HCT116 (cell line): ENCODE data around the gene ADGRG4. TPM values are rescaled to one million over a fixed set of nuclear protein-coding genes. Genes with fewer than 3 reads are reported as not detected.

Source experiments
- ATAC-seq: fragments of 200-7000 bp; cut with Tn5 transposase; 2 replicates; pipeline ENCODE4 v1.9.1; 2020; ENCODE audit warnings: mild to moderate bottlenecking, moderate library complexity
- BruUV-seq: library from RNA; stranded (reverse); fragments of 400-500 nt; replicated peaks from 2 replicates; lab custom pipeline; 2021; lab: Mats Ljungman, UMichigan
- CTCF ChIA-PET: fragments of 300-600 bp; sonication (Branson Sonifier 250); formaldehyde crosslinking; loops from one replicate; lab custom pipeline; 2021; ENCODE audit warnings: antibody characterized with exemption; lab: Charles Lee
- POLR2A ChIA-PET: fragments of 300-600, 350-600 bp; sonication (Branson Sonifier 250); formaldehyde crosslinking; loops from one replicate; lab custom pipeline; 2021; ENCODE audit warnings: antibody characterized with exemption; lab: Charles Lee
- RAD21 ChIA-PET, 2 experiments: fragments of 300-600 bp; sonication (Branson Sonifier 250); formaldehyde crosslinking; loops; one replicate each; lab custom pipeline; 2023; ENCODE audit warnings: low total read pairs in 2 of 2; ENCODE audit not compliant: uncharacterized antibody in 2 of 2, unreplicated experiment in 2 of 2, low non-redundant PET in 1 of 2; lab: Charles Lee
- DNase-seq: peaks from one replicate; pipeline ENCODE4 v3.0.0-alpha.2; 2010; ENCODE audit warnings: low read depth, low spot score
- H2AFZ ChIP-seq: fragments of 200-600 bp; shearing (Covaris generic), sonication (generic); 2 replicates; pipeline ENCODE4 v1.6.1; 2017; ENCODE audit warnings: low read depth, mixed run types, mixed read lengths, antibody characterized with exemption, low read length; ENCODE audit not compliant: poor library complexity, severe bottlenecking
- H3K27ac ChIP-seq: 2 replicates; pipeline ENCODE4 v1.5.1; 2012; ENCODE audit warnings: low read depth, low read length
- H3K27me3 ChIP-seq: fragments of 200-600 bp; sonication (generic); 2 replicates; pipeline ENCODE4 v1.6.1; 2016; ENCODE audit warnings: mixed run types, low read length, mixed read lengths; ENCODE audit not compliant: insufficient read depth
- H3K36me3 ChIP-seq, 2 experiments: fragments of 200-500 bp in 1 of 2; fragments of 200-600 bp in 1 of 2; sonication (Bioruptor generic) in 1 of 2; sonication (generic) in 1 of 2; 2 replicates each; pipeline versions ENCODE4 v1.5.1 to v1.6.1; 2014 to 2016; ENCODE audit warnings: low read length in 2 of 2, inconsistent platforms in 1 of 2, mixed read lengths in 1 of 2, mixed run types in 1 of 2; ENCODE audit not compliant: insufficient read depth in 2 of 2, control insufficient read depth in 1 of 2
- H3K4me1 ChIP-seq, 2 experiments: fragments of 200-600 bp in 1 of 2; sonication (generic) in 1 of 2; 2 replicates each; pipeline versions ENCODE4 v1.5.1 to v1.6.1; 2012 to 2017; ENCODE audit warnings: low read length in 2 of 2, inconsistent platforms in 1 of 2, mild to moderate bottlenecking in 1 of 2, mixed read lengths in 1 of 2, mixed run types in 1 of 2, moderate library complexity in 1 of 2; ENCODE audit not compliant: insufficient read depth in 2 of 2, control insufficient read depth in 1 of 2
- H3K4me2 ChIP-seq: fragments of 200-600 bp; sonication (generic); 2 replicates; pipeline ENCODE4 v1.6.1; 2017; ENCODE audit warnings: mixed run types, low read length, mixed read lengths
- H3K4me3 ChIP-seq, 2 experiments: fragments of 200-600 bp in 1 of 2; sonication (generic) in 1 of 2; replicated peaks in 1 of 2; 2 replicates each; pipeline ENCODE4 v1.5.1; 2011 to 2016; ENCODE audit warnings: low read length in 2 of 2, control low read depth in 1 of 2, low read depth in 1 of 2, mild to moderate bottlenecking in 1 of 2, mixed read lengths in 1 of 2, mixed run types in 1 of 2
- H3K79me2 ChIP-seq: fragments of 200-600 bp; sonication (generic); 2 replicates; pipeline ENCODE4 v1.6.1; 2017; ENCODE audit warnings: mild to moderate bottlenecking, mixed run types, low read length, moderate library complexity, mixed read lengths; ENCODE audit not compliant: insufficient read depth
- H3K9ac ChIP-seq: fragments of 200-600 bp; sonication (generic); 2 replicates; pipeline ENCODE4 v1.6.1; 2016; ENCODE audit warnings: low read length, mixed read lengths
- H3K9me2 ChIP-seq: fragments of 200-600 bp; sonication (generic), shearing (Covaris generic); 2 replicates; pipeline ENCODE4 v1.6.1; 2017; ENCODE audit warnings: mixed run types, mild to moderate bottlenecking, moderate library complexity; ENCODE audit not compliant: insufficient read depth
- H3K9me3 ChIP-seq, 2 experiments: fragments of 200-500 bp in 1 of 2; fragments of 200-600 bp in 1 of 2; sonication (Bioruptor generic) in 1 of 2; sonication (generic) in 1 of 2; 2 replicates each; pipeline ENCODE4 v1.6.1; 2014 to 2017; ENCODE audit warnings: low read length in 2 of 2, mixed read lengths in 2 of 2, inconsistent platforms in 1 of 2, low read depth in 1 of 2, mild to moderate bottlenecking in 1 of 2, mixed run types in 1 of 2, moderate library complexity in 1 of 2; ENCODE audit not compliant: control insufficient read depth in 1 of 2, insufficient read depth in 1 of 2
- H4K20me1 ChIP-seq: fragments of 200-600 bp; sonication (generic), shearing (Covaris generic); 2 replicates; pipeline ENCODE4 v1.6.1; 2017; ENCODE audit warnings: mixed run types, mild to moderate bottlenecking, moderate library complexity; ENCODE audit not compliant: insufficient read depth
- CBX3 ChIP-seq: IDR thresholded peaks from 2 replicates; pipeline ENCODE4 v1.6.1; 2012; ENCODE audit warnings: low read depth
- EZH2 ChIP-seq: fragments of 200-600 bp; sonication (generic); IDR thresholded peaks from 2 replicates; pipeline ENCODE4 v1.6.1; 2017; ENCODE audit warnings: antibody characterized with exemption, mixed run types
- EZH2phosphoT487 ChIP-seq: fragments of 200-600 bp; IDR thresholded peaks from 2 replicates; pipeline ENCODE4 v1.6.1; 2018; ENCODE audit warnings: antibody characterized with exemption, borderline replicate concordance
- FOSL1 ChIP-seq: IDR thresholded peaks from 2 replicates; pipeline ENCODE4 v1.6.1; 2012; ENCODE audit warnings: low read depth
- JUND ChIP-seq: IDR thresholded peaks from 2 replicates; pipeline ENCODE4 v1.6.1; 2012
- POLR2AphosphoS5 ChIP-seq: IDR thresholded peaks from 2 replicates; pipeline ENCODE4 v1.6.1; 2011; ENCODE audit warnings: mild to moderate bottlenecking, low read depth, low read length, moderate library complexity
- RAD21 ChIP-seq: IDR thresholded peaks from 2 replicates; pipeline ENCODE4 v1.6.1; 2012; ENCODE audit warnings: low read depth, mild to moderate bottlenecking
- SIN3A ChIP-seq: IDR thresholded peaks from 2 replicates; pipeline ENCODE4 v1.6.1; 2012; ENCODE audit warnings: low read depth
- SP1 ChIP-seq: IDR thresholded peaks from 2 replicates; pipeline ENCODE4 v1.6.1; 2012; ENCODE audit warnings: low read depth
- SRF ChIP-seq: IDR thresholded peaks from 2 replicates; pipeline ENCODE4 v1.6.1; 2012; ENCODE audit warnings: low read depth
- YY1 ChIP-seq: IDR thresholded peaks from 2 replicates; pipeline ENCODE4 v1.6.1; 2011; ENCODE audit warnings: low read length, low read depth, moderate library complexity, mild to moderate bottlenecking; ENCODE audit not compliant: insufficient replicate concordance; ENCODE audit errors: extremely low read depth
- intact Hi-C: fragments of 100-400 bp; cut with micrococcal nuclease; formaldehyde crosslinking; loops from 2 replicates; pipeline ENCODE4 v1.10.0; 2022
- total RNA-seq: library from RNA; stranded (reverse); gene quantifications from one replicate; pipeline ENCODE4 v1.2.1, GENCODE V29; 2021; ENCODE audit not compliant: unreplicated experiment
- TF ChIP-seq, protein P1 (sequence below), 3 experiments: fragments of 200-600 bp in 1 of 3; sonication (generic) in 1 of 3; IDR thresholded peaks in 2 of 3; conservative IDR thresholded peaks in 1 of 3; 2 replicates each; pipeline ENCODE4 v1.5.1; 2012 to 2017; ENCODE audit warnings: low read depth in 2 of 3, low read length in 2 of 3, antibody characterized with exemption in 1 of 3, borderline replicate concordance in 1 of 3, control low read depth in 1 of 3, mild to moderate bottlenecking in 1 of 3, mixed read lengths in 1 of 3, mixed run types in 1 of 3, moderate library complexity in 1 of 3; ENCODE audit not compliant: insufficient read depth in 1 of 3

Gene ADGRG4
- total RNA-seq, 1 experiment from 2014 or later, result not detected

DNA sequence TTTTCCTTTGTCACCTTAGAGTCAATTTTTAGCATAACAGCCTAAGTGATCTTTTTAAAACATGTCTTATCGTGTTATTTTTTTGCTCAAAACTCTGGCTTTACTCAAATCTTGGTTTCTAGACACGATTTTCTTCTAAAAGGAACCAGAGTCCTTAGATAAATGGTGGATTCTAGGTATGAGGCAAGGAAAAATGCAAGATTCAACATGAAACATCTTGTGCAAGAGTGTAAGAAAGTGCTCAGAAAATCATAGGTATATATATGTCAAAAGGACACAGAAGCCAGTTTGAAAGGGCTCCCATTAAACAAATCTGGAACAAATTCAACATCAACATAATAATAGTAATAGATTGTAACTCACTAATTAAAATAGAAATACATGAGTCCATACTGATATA is 8.1 kb upstream of the ADGRG4 start:
- DNase-seq (no peak), ATAC-seq (no peak)
- no peak overlapping the region for H3K4me3 ChIP-seq
- ChIA-PET POLR2A (no interaction called here), CTCF (no interaction called here), RAD21 (no interaction called here)
- H3K9ac ChIP-seq, result no peak overlapping the region
- no peak overlapping the region for H2AFZ ChIP-seq
- no peak overlapping the region for H3K27ac ChIP-seq
- intact Hi-C loops, result no loop called here
- no peak for TF ChIP-seq JUND
- no peak for TF ChIP-seq SRF
- TF ChIP-seq RAD21, result no peak
- no peak for TF ChIP-seq POLR2AphosphoS5
- TF ChIP-seq YY1, result no peak
- H3K4me1 ChIP-seq, result no peaks in the 10 kb centered on the region; a peak in 1 of 4 replicates
- H3K9me3 ChIP-seq, result no peaks in the 10 kb centered on the region
- H3K79me2 ChIP-seq, result no peaks in the 10 kb centered on the region
- H3K4me2 ChIP-seq, result no peak overlapping the region
- no TSS peak for BruUV-seq
- H3K36me3 ChIP-seq, result no peaks in the 10 kb centered on the region
- no peaks in the 10 kb centered on the region for H3K9me2 ChIP-seq
- no peaks in the 10 kb centered on the region for H4K20me1 ChIP-seq
- H3K27me3 ChIP-seq, result no peaks in the 10 kb centered on the region

DNA sequence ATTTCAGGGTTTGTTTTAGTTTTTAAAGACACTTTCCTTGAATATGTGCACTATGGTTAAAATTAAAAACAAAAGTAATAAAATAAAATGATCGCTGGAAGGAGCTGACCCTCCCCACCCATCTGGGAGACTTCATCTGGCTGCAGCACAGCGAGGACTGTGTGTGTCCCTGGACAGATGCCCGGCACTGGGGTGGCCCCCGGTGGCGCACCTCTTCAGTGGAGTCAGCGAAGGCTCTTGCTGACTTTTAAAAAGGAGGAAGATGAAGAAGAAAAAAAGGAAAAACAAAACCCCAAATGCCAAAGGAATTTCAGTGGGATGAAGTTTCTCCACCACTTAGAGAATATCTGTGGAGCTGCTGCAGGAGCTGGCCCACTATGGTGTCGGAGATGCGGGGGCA is 5.4 kb upstream of the ADGRG4 start:
- ChIA-PET RAD21 (no interaction called here), CTCF (interaction anchor here (1.2 kb wide), 1 partner anchor 40 kb away, joined by 3 read pairs; no protein-coding TSS in a partner anchor), POLR2A (no interaction called here)
- DNase-seq (no peak), ATAC-seq (no peak)
- H3K27ac ChIP-seq, result no peak overlapping the region
- no peak overlapping the region for H3K4me3 ChIP-seq
- no peaks in the 10 kb centered on the region for H3K79me2 ChIP-seq
- intact Hi-C loops, result no loop called here
- no peak overlapping the region for H3K9ac ChIP-seq
- no peak for TF ChIP-seq CBX3
- no peak for TF ChIP-seq SP1
- TF ChIP-seq EZH2, result no peak
- TF ChIP-seq SIN3A, result no peak
- TF ChIP-seq, protein P1, sequence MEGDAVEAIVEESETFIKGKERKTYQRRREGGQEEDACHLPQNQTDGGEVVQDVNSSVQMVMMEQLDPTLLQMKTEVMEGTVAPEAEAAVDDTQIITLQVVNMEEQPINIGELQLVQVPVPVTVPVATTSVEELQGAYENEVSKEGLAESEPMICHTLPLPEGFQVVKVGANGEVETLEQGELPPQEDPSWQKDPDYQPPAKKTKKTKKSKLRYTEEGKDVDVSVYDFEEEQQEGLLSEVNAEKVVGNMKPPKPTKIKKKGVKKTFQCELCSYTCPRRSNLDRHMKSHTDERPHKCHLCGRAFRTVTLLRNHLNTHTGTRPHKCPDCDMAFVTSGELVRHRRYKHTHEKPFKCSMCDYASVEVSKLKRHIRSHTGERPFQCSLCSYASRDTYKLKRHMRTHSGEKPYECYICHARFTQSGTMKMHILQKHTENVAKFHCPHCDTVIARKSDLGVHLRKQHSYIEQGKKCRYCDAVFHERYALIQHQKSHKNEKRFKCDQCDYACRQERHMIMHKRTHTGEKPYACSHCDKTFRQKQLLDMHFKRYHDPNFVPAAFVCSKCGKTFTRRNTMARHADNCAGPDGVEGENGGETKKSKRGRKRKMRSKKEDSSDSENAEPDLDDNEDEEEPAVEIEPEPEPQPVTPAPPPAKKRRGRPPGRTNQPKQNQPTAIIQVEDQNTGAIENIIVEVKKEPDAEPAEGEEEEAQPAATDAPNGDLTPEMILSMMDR (IDR thresholded peaks at IDR 0.05 in 2 of 3, conservative IDR thresholded peaks at IDR 0.05 in 1 of 3; ENCODE audit: borderline replicate concordance in 1 of 3, insufficient read depth in 1 of 3, low read depth in 2 of 3, low read length in 2 of 3), result no peak
- TF ChIP-seq EZH2phosphoT487, result no peak
- TF ChIP-seq FOSL1, result no peak
- no peak overlapping the region for H2AFZ ChIP-seq
- no peaks in the 10 kb centered on the region for H3K9me2 ChIP-seq
- no peaks in the 10 kb centered on the region for H3K36me3 ChIP-seq
- no peaks in the 10 kb centered on the region for H4K20me1 ChIP-seq
- no peaks in the 10 kb centered on the region for H3K9me3 ChIP-seq
- no peak overlapping the region for H3K4me2 ChIP-seq
- H3K27me3 ChIP-seq, result no peaks in the 10 kb centered on the region
- no peaks in the 10 kb centered on the region; a peak in 1 of 4 replicates for H3K4me1 ChIP-seq
- BruUV-seq, result no TSS peak
